Neural cell (in vitro differentiated cells): ENCODE results near the gene TRUB2. TPM values are rescaled to one million over a fixed set of nuclear protein-coding genes. Genes with fewer than 3 reads are reported as not detected.

Experiments
- H2AFZ ChIP-seq: fragments of 200-600, 300-800 bp; sonication (generic), shearing (Covaris generic); 2 replicates; pipeline ENCODE4 v1.6.0; 2014; ENCODE audit warnings: low read depth, mild to moderate bottlenecking, antibody characterized with exemption, low read length, moderate library complexity
- H3F3A ChIP-seq: fragments of 200-600 bp; shearing (Covaris generic); 2 replicates; pipeline ENCODE4 v1.6.1; 2016; ENCODE audit warnings: mild to moderate bottlenecking, moderate library complexity, mixed read lengths, antibody characterized with exemption, low read length; ENCODE audit not compliant: insufficient read depth, poor library complexity, severe bottlenecking
- H3K27ac ChIP-seq: fragments of 200-600, 300-800 bp; sonication (generic), shearing (Covaris generic); 2 replicates; pipeline ENCODE4 v1.5.1; 2014; ENCODE audit warnings: mild to moderate bottlenecking, low read length, moderate library complexity
- H3K27me3 ChIP-seq: fragments of 300-800, 200-600 bp; sonication (generic), shearing (Covaris generic); 2 replicates; pipeline ENCODE4 v1.6.0; 2014; ENCODE audit warnings: mild to moderate bottlenecking, low read depth, low read length, moderate library complexity; ENCODE audit not compliant: insufficient read depth
- H3K36me3 ChIP-seq: fragments of 300-800, 200-600 bp; sonication (generic), shearing (Covaris generic); 2 replicates; pipeline ENCODE4 v1.5.1; 2014; ENCODE audit warnings: mild to moderate bottlenecking, antibody characterized with exemption, low read length, moderate library complexity; ENCODE audit not compliant: insufficient read depth
- H3K4me2 ChIP-seq: fragments of 300-800, 200-600 bp; sonication (generic), shearing (Covaris generic); 2 replicates; pipeline ENCODE4 v1.6.0; 2014; ENCODE audit warnings: mild to moderate bottlenecking, low read length
- H3K4me3 ChIP-seq: fragments of 300-800, 200-600 bp; sonication (generic), shearing (Covaris generic); 2 replicates; pipeline ENCODE4 v1.5.1; 2014; ENCODE audit warnings: mild to moderate bottlenecking, low read length, moderate library complexity
- H3K79me2 ChIP-seq: fragments of 200-600 bp; shearing (Covaris generic); replicated peaks from 2 replicates; pipeline ENCODE4 v1.6.0; 2014; ENCODE audit warnings: mild to moderate bottlenecking, low read length, moderate library complexity; ENCODE audit not compliant: insufficient read depth
- H3K9ac ChIP-seq: fragments of 300-800, 200-600 bp; sonication (generic), shearing (Covaris generic); 2 replicates; pipeline ENCODE4 v1.6.1; 2016; ENCODE audit warnings: mild to moderate bottlenecking, low read length, mixed read lengths
- H3K9me2 ChIP-seq: fragments of 200-600 bp; shearing (Covaris generic); 2 replicates; pipeline ENCODE4 v1.6.1; 2016; ENCODE audit warnings: mild to moderate bottlenecking, low read length, mixed read lengths; ENCODE audit not compliant: insufficient read depth
- H3K9me3 ChIP-seq: fragments of 200-600, 300-800 bp; sonication (generic), shearing (Covaris generic); 2 replicates; pipeline ENCODE4 v1.6.1; 2016; ENCODE audit warnings: mild to moderate bottlenecking, mixed run types, low read length, moderate library complexity, mixed read lengths
- H4K20me1 ChIP-seq: fragments of 200-600 bp; shearing (Covaris generic); 2 replicates; pipeline ENCODE4 v1.6.1; 2016; ENCODE audit warnings: mild to moderate bottlenecking, mixed run types; ENCODE audit not compliant: insufficient read depth
- EP300 ChIP-seq: fragments of 450-650 bp; conservative IDR thresholded peaks from 2 replicates; pipeline ENCODE4 v1.6.1; 2014; ENCODE audit warnings: antibody characterized with exemption, mild to moderate bottlenecking, moderate library complexity; ENCODE audit not compliant: poor library complexity, severe bottlenecking
- EZH2 ChIP-seq: fragments of 200-600, 300-800 bp; shearing (Covaris generic), sonication (generic); IDR thresholded peaks from 2 replicates; pipeline ENCODE4 v1.6.1; 2014; ENCODE audit warnings: antibody characterized with exemption, low read length, borderline replicate concordance, mild to moderate bottlenecking; ENCODE audit not compliant: insufficient read depth, poor library complexity, severe bottlenecking
- MXI1 ChIP-seq: fragments of 450-650 bp; conservative IDR thresholded peaks from 2 replicates; pipeline ENCODE4 v1.6.1; 2014; ENCODE audit warnings: antibody characterized with exemption, mild to moderate bottlenecking; ENCODE audit not compliant: poor library complexity, severe bottlenecking
- POLR2AphosphoS5 ChIP-seq: IDR thresholded peaks from 2 replicates; pipeline ENCODE4 v1.6.1; 2012
- RAD21 ChIP-seq: fragments of 450-650 bp; conservative IDR thresholded peaks from 2 replicates; pipeline ENCODE4 v1.6.1; 2014; ENCODE audit warnings: antibody characterized with exemption, mild to moderate bottlenecking, moderate library complexity
- SMC3 ChIP-seq: fragments of 450-650 bp; conservative IDR thresholded peaks from 2 replicates; pipeline ENCODE4 v1.6.1; 2014; ENCODE audit warnings: antibody characterized with exemption, mild to moderate bottlenecking, moderate library complexity; ENCODE audit not compliant: poor library complexity
- TAF1 ChIP-seq: IDR thresholded peaks from 2 replicates; pipeline ENCODE4 v1.6.1; 2012; ENCODE audit warnings: low read depth
- polyA plus RNA-seq: library from polyadenylated mRNA; depleted of rRNA; stranded (reverse); fragments of >200 nt; gene quantifications from 2 replicates; pipeline ENCODE4 v1.2.3, GENCODE V29; 2014
- TF ChIP-seq, protein P1 (sequence below): IDR thresholded peaks from 2 replicates; pipeline ENCODE4 v1.6.1; 2012; ENCODE audit warnings: borderline replicate concordance
- TF ChIP-seq, protein P2 (sequence below): fragments of 450-650 bp; IDR thresholded peaks from 2 replicates; pipeline ENCODE4 v1.5.1; 2014; ENCODE audit warnings: antibody characterized with exemption, mild to moderate bottlenecking, moderate library complexity; ENCODE audit not compliant: poor library complexity, severe bottlenecking

TRUB2 gene
- polyA plus RNA-seq, 1 donor from 2014 or later: 22.3 TPM

DNA sequence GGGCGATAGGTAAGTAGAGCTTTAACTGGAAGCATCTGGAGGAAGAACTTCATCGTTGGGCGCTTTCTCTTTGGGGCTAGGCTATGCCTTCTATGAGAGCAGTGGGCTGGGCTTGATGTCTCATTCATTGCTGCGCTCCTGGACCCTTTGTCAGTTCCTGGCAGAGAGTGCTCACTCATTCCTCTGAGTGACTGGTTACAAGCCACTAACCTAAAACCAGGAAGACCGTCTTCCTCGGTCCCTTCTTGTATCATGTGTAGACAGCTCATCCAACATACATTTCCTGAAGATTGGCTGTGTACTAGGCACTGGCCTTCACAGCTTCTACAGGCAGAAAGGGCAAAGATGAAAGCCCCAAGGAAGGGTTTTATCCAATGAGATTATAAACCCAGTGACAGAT is 39.7 kb downstream of the TRUB2 start:
- Histone ChIP-seq H3K9me2 (no peaks in the 10 kb centered on the region), H3K79me2 (no peaks in the 10 kb centered on the region), H3K9ac (no peak overlapping the region), H3K27ac (no peak overlapping the region), H4K20me1 (no peaks in the 10 kb centered on the region), H2AFZ (no peak overlapping the region), H3K36me3 (no peaks in the 10 kb centered on the region), H3K9me3 (no peaks in the 10 kb centered on the region), H3K4me2 (no peak overlapping the region), H3K4me3 (no peak overlapping the region), H3F3A (no peaks in the 10 kb centered on the region), H3K27me3 (no peaks in the 10 kb centered on the region)
- no peak for TF ChIP-seq MXI1
- TF ChIP-seq, protein P1, sequence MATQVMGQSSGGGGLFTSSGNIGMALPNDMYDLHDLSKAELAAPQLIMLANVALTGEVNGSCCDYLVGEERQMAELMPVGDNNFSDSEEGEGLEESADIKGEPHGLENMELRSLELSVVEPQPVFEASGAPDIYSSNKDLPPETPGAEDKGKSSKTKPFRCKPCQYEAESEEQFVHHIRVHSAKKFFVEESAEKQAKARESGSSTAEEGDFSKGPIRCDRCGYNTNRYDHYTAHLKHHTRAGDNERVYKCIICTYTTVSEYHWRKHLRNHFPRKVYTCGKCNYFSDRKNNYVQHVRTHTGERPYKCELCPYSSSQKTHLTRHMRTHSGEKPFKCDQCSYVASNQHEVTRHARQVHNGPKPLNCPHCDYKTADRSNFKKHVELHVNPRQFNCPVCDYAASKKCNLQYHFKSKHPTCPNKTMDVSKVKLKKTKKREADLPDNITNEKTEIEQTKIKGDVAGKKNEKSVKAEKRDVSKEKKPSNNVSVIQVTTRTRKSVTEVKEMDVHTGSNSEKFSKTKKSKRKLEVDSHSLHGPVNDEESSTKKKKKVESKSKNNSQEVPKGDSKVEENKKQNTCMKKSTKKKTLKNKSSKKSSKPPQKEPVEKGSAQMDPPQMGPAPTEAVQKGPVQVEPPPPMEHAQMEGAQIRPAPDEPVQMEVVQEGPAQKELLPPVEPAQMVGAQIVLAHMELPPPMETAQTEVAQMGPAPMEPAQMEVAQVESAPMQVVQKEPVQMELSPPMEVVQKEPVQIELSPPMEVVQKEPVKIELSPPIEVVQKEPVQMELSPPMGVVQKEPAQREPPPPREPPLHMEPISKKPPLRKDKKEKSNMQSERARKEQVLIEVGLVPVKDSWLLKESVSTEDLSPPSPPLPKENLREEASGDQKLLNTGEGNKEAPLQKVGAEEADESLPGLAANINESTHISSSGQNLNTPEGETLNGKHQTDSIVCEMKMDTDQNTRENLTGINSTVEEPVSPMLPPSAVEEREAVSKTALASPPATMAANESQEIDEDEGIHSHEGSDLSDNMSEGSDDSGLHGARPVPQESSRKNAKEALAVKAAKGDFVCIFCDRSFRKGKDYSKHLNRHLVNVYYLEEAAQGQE: no peak
- no peak for TF ChIP-seq EZH2
- TF ChIP-seq POLR2AphosphoS5: no peak
- no peak for TF ChIP-seq RAD21
- TF ChIP-seq EP300: no peak
- no peak for TF ChIP-seq TAF1
- TF ChIP-seq, protein P2, sequence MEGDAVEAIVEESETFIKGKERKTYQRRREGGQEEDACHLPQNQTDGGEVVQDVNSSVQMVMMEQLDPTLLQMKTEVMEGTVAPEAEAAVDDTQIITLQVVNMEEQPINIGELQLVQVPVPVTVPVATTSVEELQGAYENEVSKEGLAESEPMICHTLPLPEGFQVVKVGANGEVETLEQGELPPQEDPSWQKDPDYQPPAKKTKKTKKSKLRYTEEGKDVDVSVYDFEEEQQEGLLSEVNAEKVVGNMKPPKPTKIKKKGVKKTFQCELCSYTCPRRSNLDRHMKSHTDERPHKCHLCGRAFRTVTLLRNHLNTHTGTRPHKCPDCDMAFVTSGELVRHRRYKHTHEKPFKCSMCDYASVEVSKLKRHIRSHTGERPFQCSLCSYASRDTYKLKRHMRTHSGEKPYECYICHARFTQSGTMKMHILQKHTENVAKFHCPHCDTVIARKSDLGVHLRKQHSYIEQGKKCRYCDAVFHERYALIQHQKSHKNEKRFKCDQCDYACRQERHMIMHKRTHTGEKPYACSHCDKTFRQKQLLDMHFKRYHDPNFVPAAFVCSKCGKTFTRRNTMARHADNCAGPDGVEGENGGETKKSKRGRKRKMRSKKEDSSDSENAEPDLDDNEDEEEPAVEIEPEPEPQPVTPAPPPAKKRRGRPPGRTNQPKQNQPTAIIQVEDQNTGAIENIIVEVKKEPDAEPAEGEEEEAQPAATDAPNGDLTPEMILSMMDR: no peak
- no peak for TF ChIP-seq SMC3

DNA sequence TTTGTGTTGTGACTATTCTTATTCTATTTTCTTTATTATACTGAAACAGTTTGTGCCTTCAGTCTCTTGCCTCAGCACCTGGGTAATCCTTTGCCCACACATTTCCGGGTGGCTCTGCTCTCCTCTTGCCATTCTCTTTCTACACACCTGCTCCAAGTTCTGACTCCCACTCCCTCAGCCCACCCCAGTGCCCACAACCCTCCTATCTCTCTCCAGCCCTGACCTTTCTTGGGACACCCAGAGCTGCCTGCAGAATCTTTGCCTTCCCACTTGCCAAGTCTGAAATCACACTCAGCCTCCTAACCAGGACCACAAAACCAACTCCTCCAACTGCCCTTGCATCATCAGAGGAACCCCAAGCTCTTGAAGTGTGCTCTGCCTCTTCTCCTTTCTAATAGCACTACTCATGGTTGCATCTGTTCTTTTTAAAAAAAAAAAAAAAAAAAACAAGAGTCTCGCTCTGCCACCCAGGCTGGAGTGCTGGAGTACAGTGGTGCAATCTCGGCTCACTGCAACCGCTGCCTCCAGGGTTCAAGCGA is 42.1 kb downstream of the TRUB2 start:
- Histone ChIP-seq H3K9me3 (no peaks in the 10 kb centered on the region), H3K9me2 (no peaks in the 10 kb centered on the region), H3K9ac (no peak overlapping the region), H3K36me3 (no peaks in the 10 kb centered on the region), H4K20me1 (no peaks in the 10 kb centered on the region), H3K4me3 (no peak overlapping the region), H3K27me3 (no peaks in the 10 kb centered on the region), H2AFZ (no peak overlapping the region), H3K27ac (no peak overlapping the region), H3F3A (no peaks in the 10 kb centered on the region), H3K4me2 (no peak overlapping the region), H3K79me2 (peaks cover 3% of the 10 kb centered on the region)
- TF ChIP-seq, protein P1: no peak
- TF ChIP-seq TAF1 (no peak), EP300 (no peak), SMC3 (no peak), EZH2 (no peak), POLR2AphosphoS5 (no peak), MXI1 (no peak), RAD21 (no peak)
- TF ChIP-seq, protein P2: no peak
